HepG2 (cell line): Measurements from ENCODE around the gene OST4. TPM values are rescaled to one million over a fixed set of nuclear protein-coding genes. Genes with fewer than 3 reads are reported as not detected.
A peak's percentile ranks its signal among the peaks of the same experiment; 100 is the strongest.

Experiments
- ARID5B ChIP-seq: IDR thresholded peaks from 2 replicates; pipeline ENCODE4 v1.4.0; 2020; ENCODE audit warnings: mild to moderate bottlenecking, missing genetic modification reagents
- ATF7-NPFF ChIP-seq: sonication (generic); formaldehyde crosslinking; IDR thresholded peaks from 2 replicates; pipeline ENCODE4 v1.8.1; 2023; ENCODE audit warnings: mild to moderate bottlenecking, low read depth, missing genetic modification reagents, moderate library complexity
- CBFB ChIP-seq: sonication (generic); formaldehyde crosslinking; IDR thresholded peaks from 2 replicates; pipeline ENCODE4 v1.4.0; 2020; ENCODE audit warnings: missing genetic modification reagents
- FIP1L1 ChIP-seq: fragments of 200-400 bp; formaldehyde crosslinking; IDR thresholded peaks from 2 replicates; pipeline ENCODE4 v1.6.1; 2018; ENCODE audit warnings: low read depth, mild to moderate bottlenecking, low read length, moderate library complexity, borderline replicate concordance; ENCODE audit not compliant: insufficient read depth
- HMG20B ChIP-seq: conservative IDR thresholded peaks from 2 replicates; pipeline ENCODE4 v1.6.1; 2016; ENCODE audit warnings: missing genetic modification reagents, missing compliant biosample characterization
- MAFK ChIP-seq, 2 experiments: IDR thresholded peaks in 1 of 2; conservative IDR thresholded peaks in 1 of 2; 2 replicates each; pipeline ENCODE4 v1.6.1; 2011; ENCODE audit warnings: improper control_type of control experiment in 2 of 2, low read length in 2 of 2
- PTBP1 ChIP-seq: fragments of 200-400 bp; formaldehyde crosslinking; IDR thresholded peaks from 2 replicates; pipeline ENCODE4 v1.6.1; 2018; ENCODE audit warnings: low read length, low read depth; ENCODE audit not compliant: poor library complexity, severe bottlenecking
- RORA ChIP-seq: sonication (generic); formaldehyde crosslinking; IDR thresholded peaks from 2 replicates; pipeline ENCODE4 v1.5.0; 2020; ENCODE audit warnings: mild to moderate bottlenecking, missing genetic modification reagents, moderate library complexity
- ZBTB1 ChIP-seq: sonication (generic); formaldehyde crosslinking; IDR thresholded peaks from 2 replicates; pipeline ENCODE4 v1.4.0; 2020; ENCODE audit warnings: missing genetic modification reagents, borderline replicate concordance
- ZBTB8A ChIP-seq: sonication (generic); formaldehyde crosslinking; IDR thresholded peaks from 2 replicates; pipeline ENCODE4 v1.4.0; 2020; ENCODE audit warnings: mild to moderate bottlenecking, low read depth, missing genetic modification reagents, borderline replicate concordance
- polyA plus RNA-seq, 8 experiments: library from polyadenylated mRNA; depleted of rRNA in 3 of 8; stranded (reverse) in 7 of 8; unstranded in 1 of 8; fragments of >200 nt; fragmentation: Illumina TruSeq in 4 of 8; extraction: Trizol in 4 of 8; gene quantifications; 2 replicates each; pipeline versions ENCODE4 v1.2.1 to v1.2.3, GENCODE V29; 2011 to 2016; ENCODE audit warnings: low read depth in 4 of 8, missing spikeins in 1 of 8, mixed read lengths in 1 of 8; ENCODE audit not compliant: insufficient read depth in 1 of 8
- total RNA-seq, 5 experiments: library from RNA; depleted of rRNA; stranded (reverse); fragments of >200 nt; fragmentation: Illumina TruSeq; extraction: Trizol; gene quantifications; 2 replicates each; pipeline ENCODE4 v1.2.3, GENCODE V29; 2016; ENCODE audit warnings: low read depth in 1 of 5
- TF ChIP-seq, protein P1 (sequence below): sonication (generic); formaldehyde crosslinking; conservative IDR thresholded peaks from 2 replicates; pipeline ENCODE4 v1.5.0; 2020; ENCODE audit warnings: missing genetic modification reagents
- TF ChIP-seq, protein P2 (sequence below): sonication (generic); formaldehyde crosslinking; IDR thresholded peaks from 2 replicates; pipeline ENCODE4 v1.4.0; 2020; ENCODE audit warnings: mild to moderate bottlenecking, missing genetic modification reagents
- TF ChIP-seq, protein P3 (sequence below): sonication (generic); formaldehyde crosslinking; IDR thresholded peaks from 2 replicates; pipeline ENCODE4 v1.4.0; 2020; ENCODE audit warnings: missing genetic modification reagents, borderline replicate concordance
- TF ChIP-seq, protein P4 (sequence below): sonication (generic); formaldehyde crosslinking; IDR thresholded peaks from 2 replicates; pipeline ENCODE4 v1.4.0; 2020; ENCODE audit warnings: missing genetic modification reagents; ENCODE audit errors: not compliant biosample characterization

The OST4 gene
- total and polyA plus RNA-seq, 2 of the 13 experiments (the other 11 are each of a cell fraction or from before 2014, with no cell fraction given) = 498 to 584 TPM

- TF ChIP-seq, protein P1, sequence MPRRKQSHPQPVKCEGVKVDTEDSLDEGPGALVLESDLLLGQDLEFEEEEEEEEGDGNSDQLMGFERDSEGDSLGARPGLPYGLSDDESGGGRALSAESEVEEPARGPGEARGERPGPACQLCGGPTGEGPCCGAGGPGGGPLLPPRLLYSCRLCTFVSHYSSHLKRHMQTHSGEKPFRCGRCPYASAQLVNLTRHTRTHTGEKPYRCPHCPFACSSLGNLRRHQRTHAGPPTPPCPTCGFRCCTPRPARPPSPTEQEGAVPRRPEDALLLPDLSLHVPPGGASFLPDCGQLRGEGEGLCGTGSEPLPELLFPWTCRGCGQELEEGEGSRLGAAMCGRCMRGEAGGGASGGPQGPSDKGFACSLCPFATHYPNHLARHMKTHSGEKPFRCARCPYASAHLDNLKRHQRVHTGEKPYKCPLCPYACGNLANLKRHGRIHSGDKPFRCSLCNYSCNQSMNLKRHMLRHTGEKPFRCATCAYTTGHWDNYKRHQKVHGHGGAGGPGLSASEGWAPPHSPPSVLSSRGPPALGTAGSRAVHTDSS (CRISPR knock-in tag) = no peak
- TF ChIP-seq ZBTB8A (CRISPR knock-in tag) (no peak), ARID5B (CRISPR knock-in tag) (peak; percentile 62), ZBTB1 (CRISPR knock-in tag) (no peak), MAFK (conservative IDR thresholded peaks at IDR 0.05 in 1 of 2, IDR thresholded peaks at IDR 0.05 in 1 of 2; ENCODE audit: low read length in 2 of 2) (no peak), FIP1L1 (no peak), PTBP1 (no peak), HMG20B (CRISPR knock-in tag) (no peak), CBFB (CRISPR knock-in tag) (peak; percentile 93), ATF7-NPFF (peak; percentile 92), RORA (CRISPR knock-in tag) (no peak)
- TF ChIP-seq, protein P2, sequence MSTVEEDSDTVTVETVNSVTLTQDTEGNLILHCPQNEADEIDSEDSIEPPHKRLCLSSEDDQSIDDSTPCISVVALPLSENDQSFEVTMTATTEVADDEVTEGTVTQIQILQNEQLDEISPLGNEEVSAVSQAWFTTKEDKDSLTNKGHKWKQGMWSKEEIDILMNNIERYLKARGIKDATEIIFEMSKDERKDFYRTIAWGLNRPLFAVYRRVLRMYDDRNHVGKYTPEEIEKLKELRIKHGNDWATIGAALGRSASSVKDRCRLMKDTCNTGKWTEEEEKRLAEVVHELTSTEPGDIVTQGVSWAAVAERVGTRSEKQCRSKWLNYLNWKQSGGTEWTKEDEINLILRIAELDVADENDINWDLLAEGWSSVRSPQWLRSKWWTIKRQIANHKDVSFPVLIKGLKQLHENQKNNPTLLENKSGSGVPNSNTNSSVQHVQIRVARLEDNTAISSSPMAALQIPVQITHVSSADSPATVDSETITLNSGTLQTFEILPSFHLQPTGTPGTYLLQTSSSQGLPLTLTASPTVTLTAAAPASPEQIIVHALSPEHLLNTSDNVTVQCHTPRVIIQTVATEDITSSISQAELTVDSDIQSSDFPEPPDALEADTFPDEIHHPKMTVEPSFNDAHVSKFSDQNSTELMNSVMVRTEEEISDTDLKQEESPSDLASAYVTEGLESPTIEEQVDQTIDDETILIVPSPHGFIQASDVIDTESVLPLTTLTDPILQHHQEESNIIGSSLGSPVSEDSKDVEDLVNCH = 0 out of 2 replicates have a peak, but pooled peaks have one; percentile 58
- TF ChIP-seq, protein P3, sequence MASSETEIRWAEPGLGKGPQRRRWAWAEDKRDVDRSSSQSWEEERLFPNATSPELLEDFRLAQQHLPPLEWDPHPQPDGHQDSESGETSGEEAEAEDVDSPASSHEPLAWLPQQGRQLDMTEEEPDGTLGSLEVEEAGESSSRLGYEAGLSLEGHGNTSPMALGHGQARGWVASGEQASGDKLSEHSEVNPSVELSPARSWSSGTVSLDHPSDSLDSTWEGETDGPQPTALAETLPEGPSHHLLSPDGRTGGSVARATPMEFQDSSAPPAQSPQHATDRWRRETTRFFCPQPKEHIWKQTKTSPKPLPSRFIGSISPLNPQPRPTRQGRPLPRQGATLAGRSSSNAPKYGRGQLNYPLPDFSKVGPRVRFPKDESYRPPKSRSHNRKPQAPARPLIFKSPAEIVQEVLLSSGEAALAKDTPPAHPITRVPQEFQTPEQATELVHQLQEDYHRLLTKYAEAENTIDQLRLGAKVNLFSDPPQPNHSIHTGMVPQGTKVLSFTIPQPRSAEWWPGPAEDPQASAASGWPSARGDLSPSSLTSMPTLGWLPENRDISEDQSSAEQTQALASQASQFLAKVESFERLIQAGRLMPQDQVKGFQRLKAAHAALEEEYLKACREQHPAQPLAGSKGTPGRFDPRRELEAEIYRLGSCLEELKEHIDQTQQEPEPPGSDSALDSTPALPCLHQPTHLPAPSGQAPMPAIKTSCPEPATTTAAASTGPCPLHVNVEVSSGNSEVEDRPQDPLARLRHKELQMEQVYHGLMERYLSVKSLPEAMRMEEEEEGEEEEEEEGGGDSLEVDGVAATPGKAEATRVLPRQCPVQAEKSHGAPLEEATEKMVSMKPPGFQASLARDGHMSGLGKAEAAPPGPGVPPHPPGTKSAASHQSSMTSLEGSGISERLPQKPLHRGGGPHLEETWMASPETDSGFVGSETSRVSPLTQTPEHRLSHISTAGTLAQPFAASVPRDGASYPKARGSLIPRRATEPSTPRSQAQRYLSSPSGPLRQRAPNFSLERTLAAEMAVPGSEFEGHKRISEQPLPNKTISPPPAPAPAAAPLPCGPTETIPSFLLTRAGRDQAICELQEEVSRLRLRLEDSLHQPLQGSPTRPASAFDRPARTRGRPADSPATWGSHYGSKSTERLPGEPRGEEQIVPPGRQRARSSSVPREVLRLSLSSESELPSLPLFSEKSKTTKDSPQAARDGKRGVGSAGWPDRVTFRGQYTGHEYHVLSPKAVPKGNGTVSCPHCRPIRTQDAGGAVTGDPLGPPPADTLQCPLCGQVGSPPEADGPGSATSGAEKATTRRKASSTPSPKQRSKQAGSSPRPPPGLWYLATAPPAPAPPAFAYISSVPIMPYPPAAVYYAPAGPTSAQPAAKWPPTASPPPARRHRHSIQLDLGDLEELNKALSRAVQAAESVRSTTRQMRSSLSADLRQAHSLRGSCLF (CRISPR knock-in tag) = no peak
- TF ChIP-seq, protein P4, sequence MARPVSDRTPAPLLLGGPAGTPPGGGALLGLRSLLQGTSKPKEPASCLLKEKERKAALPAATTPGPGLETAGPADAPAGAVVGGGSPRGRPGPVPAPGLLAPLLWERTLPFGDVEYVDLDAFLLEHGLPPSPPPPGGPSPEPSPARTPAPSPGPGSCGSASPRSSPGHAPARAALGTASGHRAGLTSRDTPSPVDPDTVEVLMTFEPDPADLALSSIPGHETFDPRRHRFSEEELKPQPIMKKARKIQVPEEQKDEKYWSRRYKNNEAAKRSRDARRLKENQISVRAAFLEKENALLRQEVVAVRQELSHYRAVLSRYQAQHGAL (CRISPR knock-in tag) = no peak
Observed at GRCh38 chr2:27086090-27086723, 14.8 kb upstream of the OST4 start (continued).
